MG63 (cell line): ENCODE results near the gene NCCRP1. TPM values are rescaled to one million over a fixed set of nuclear protein-coding genes. Genes with fewer than 3 reads are reported as not detected.
"Not testable (repeated sequence)": the region's sequence is repeated elsewhere in the genome, so short reads cannot be mapped to it uniquely, and the experiment has no call there.

Experiments
- DNase-seq: peaks from one replicate; pipeline ENCODE4 v3.0.0-alpha.2; 2020
- H3K27me3 ChIP-seq: fragments of 250-450 bp; sonication (Bioruptor Pico); 2 replicates; pipeline ENCODE4 v1.5.1; 2020; ENCODE audit warnings: mild to moderate bottlenecking, moderate library complexity
- H3K36me3 ChIP-seq: fragments of 250-450 bp; sonication (Bioruptor Pico); 2 replicates; pipeline ENCODE4 v1.5.1; 2020; ENCODE audit warnings: mild to moderate bottlenecking, moderate library complexity
- H3K4me3 ChIP-seq: fragments of 250-450 bp; sonication (Bioruptor Pico); 2 replicates; pipeline ENCODE4 v1.5.1; 2020; ENCODE audit warnings: mild to moderate bottlenecking, moderate library complexity
- H3K9me3 ChIP-seq: fragments of 250-450 bp; sonication (Bioruptor Pico); 2 replicates; pipeline ENCODE4 v1.5.1; 2020; ENCODE audit warnings: mild to moderate bottlenecking, moderate library complexity
- total RNA-seq: library from RNA; depleted of rRNA; stranded (reverse); fragments of >200 nt; shearing (Covaris generic); gene quantifications from 2 replicates; pipeline ENCODE4 v1.2.3, GENCODE V29; 2014; ENCODE audit warnings: low replicate concordance

Gene NCCRP1
- total RNA-seq, 1 experiment from 2014 or later: not detected

DNA sequence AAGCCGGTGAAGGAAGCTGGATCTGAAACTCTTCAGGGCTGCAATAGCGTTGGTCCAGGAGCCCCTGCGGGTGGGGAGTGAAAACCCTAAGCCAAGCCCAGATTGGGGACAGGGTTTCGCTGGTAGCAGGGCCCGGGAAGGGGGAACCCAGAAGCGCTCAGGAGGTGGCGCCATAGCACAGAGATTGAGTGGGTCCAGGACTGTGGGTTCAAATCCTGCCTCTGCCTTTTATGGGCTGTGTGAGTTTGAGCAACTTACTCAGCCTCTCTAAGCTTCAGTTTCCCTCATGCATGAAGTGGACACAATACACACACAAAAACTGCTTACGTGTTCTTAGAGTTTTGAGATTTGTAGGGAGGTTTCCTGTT lies 15.6 kb downstream of the NCCRP1 start:
- H3K36me3 ChIP-seq: no peaks in the 10 kb centered on the region
- H3K9me3 ChIP-seq: no peaks in the 10 kb centered on the region
- H3K4me3 ChIP-seq: no peak overlapping the region
- peak; percentile 15 for DNase-seq
- H3K27me3 ChIP-seq: no peaks in the 10 kb centered on the region

DNA sequence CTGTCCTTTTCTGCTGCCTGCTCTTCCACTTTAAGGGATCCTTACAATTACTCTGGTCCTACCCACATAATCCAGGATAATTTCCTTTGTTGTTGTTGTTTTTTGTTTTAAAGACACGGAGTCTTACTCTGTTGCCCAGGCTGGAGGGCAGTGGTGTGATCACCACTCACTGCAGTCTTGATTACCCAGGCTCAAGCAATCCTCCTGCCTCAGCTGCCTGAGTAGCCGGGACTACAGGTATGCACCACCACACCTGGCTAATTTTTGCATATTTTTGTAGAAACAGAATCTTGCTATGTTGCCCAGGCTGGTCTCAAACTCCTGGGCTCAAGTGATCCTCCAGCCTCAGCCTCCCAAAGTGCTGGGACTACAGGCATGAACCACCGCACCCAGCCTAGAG lies 18.6 kb downstream of the NCCRP1 start:
- not testable (repeated sequence) for H3K9me3 ChIP-seq, H3K4me3 ChIP-seq, H3K27me3 ChIP-seq, DNase-seq, H3K36me3 ChIP-seq

DNA sequence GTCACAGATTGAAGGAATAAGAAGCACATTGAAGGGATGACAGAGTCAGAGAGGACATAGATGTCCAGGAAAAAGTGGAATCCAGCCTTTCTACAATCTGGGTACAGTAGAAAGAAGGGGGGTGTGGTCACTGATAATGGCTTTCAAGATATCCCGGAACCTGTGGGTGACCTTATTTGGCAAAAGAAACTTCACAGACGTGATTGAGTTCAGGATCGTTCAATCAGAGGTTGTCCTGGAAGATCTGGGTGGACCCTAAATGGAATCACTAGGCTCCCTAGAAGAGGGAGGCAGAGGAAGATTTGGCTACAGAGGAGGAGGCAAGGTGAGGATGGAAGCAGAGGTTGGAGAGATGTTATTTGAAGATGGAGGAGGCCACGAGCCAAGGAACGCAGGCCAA lies 20.3 kb downstream of the NCCRP1 start:
- no peaks in the 10 kb centered on the region; the same call in 1 of the 2 replicates for H3K27me3 ChIP-seq
- no peak for DNase-seq
- no peaks in the 10 kb centered on the region for H3K9me3 ChIP-seq
- no peaks in the 10 kb centered on the region for H3K36me3 ChIP-seq
- H3K4me3 ChIP-seq: no peak overlapping the region

DNA sequence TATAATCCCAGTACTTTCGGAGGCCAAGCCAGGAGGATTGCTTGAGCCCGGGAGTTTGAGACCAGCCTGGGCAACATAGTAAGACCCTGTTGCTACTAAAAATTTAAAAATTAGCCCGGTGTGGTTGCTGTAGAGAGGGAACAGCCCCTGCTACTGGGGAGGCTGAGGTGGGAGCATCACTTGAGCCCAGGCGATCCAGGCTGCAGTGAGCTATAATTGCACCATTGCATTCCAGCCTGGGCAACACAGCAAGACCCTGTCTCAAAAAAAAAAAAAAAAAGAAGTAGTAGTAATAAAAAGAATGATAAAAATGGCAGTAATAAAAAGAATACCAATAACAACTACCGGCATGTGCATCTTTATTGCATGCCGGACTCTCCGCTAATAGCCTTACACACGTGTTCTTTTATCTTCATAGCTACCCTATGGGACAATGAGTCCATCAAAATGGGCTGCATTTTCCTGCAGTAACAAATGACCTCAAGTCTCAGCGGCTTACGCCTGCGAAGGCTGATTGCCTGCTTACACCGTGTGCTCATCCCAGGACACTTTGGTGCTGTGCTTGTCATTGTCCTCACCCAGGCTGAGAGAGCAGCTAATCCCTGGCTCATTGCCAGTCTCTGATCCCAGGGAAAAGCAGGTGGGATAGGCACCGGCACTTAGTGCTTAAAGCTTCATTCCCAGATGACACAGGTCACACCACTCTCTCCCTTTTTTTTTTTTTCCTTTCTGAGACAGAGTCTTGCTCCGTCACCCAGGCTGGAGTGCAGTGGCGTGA lies 21.7 kb downstream of the NCCRP1 start:
- Histone ChIP-seq H3K36me3 (no peaks in the 10 kb centered on the region), H3K27me3 (no peaks in the 10 kb centered on the region; the same call in 1 of the 2 replicates), H3K9me3 (no peaks in the 10 kb centered on the region), H3K4me3 (no peak overlapping the region)
- no peak for DNase-seq

DNA sequence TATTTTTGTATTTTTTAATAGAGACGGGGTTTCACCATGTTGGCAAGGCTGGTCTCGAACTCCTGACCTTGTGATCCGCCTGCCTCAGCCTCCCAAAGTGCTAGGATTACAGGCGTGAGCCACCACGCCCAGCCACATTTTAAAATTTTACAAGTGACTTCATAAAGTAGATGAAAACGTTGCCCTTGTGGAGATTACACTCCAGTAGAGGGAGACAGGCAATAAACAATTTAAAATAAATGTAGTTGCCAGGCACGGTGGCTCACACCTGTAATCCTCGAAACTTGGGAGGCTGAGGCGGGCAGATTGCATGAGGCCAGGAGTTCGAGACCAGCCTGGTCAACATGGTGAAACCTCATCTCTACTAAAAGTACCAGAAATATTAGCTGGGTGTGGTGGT lies 22.3 kb downstream of the NCCRP1 start:
- DNase-seq, H3K4me3 ChIP-seq, H3K36me3 ChIP-seq, H3K27me3 ChIP-seq, H3K9me3 ChIP-seq: not testable (repeated sequence)

DNA sequence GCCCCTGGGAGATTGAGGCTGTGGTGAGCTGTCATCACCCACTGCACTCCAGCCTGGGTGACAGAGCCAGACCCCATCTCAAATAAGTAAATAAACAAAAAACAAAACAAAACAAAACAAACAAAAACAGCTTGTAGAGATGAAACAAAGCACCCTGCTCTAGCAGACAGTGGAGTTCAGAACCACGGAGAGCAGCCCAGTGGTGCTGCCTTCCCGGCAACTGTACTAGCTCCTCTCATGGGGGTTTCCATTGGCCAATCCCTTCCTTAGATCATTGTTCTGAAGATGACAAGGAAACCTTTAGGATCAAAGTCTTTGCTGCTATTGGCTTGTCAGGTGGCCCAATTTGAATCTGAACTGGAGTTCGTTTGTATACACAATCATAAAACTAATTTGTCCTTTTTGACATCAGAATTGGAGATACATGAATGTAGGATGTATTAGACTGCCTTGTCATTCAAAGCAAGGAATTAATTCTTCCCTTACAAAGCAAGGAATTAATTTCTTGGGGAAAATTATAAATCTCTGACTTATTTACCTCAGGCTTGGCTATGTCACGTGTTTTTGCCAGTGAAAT lies 27.0 kb downstream of the NCCRP1 start:
- no peak overlapping the region for H3K4me3 ChIP-seq
- no peaks in the 10 kb centered on the region for H3K36me3 ChIP-seq
- H3K9me3 ChIP-seq: no peaks in the 10 kb centered on the region
- H3K27me3 ChIP-seq: peaks cover 12% of the 10 kb centered on the region
- DNase-seq: no peak

DNA sequence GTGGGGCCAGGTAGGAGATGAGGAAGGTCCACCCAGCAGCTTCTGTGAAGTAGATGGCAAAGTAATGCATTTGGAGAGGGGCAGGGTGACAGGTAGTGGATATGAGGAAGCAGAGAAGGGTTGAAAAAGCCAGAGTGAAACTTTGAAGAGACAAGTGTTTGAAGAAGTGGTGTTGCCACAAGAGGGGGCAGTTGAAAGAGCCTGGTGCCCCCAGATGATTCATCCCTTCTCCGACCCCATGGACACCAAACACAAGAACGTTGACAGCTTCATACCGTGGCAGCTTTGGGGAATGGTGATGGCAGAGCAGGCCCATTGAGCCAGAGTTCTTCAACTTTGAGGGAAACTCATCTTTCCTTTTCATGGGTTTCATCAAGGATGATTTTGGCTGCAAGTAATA lies 28.1 kb downstream of the NCCRP1 start:
- no peaks in the 10 kb centered on the region for H3K36me3 ChIP-seq
- no peaks in the 10 kb centered on the region for H3K9me3 ChIP-seq
- DNase-seq: no peak
- peaks cover 12% of the 10 kb centered on the region for H3K27me3 ChIP-seq
- no peak overlapping the region for H3K4me3 ChIP-seq

DNA sequence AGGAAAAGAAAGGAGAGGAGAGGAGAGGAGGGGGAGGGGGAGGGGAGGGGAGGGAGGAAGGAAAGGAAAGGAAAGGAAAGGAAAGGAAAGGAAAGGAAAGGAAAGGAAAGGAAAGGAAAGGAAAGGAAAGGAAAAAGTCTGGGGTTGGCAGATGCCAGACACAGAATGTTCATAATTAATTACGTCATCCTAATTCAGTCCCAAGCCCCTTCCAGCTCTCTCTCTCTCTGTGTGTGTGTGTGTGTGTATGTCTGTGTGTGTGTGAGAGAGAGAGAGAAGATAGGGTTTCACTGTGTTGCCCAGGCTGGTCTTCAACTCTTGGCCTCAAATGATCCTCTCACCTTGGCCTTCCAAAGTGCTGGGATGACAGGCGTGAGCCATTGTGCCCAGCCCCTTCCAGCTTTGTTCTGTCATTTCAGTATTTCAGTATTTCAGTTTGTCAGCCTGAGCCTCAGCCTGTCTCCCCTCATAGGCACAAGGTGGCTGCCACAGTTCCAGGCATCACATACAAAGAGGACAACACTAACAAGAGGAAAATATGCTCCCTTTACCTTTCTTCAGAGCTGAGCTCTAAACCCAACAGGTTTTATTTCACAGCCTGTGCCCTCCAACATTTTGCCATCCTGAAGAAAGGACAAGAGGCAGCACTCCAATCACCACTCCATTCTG lies 33.5 kb downstream of the NCCRP1 start:
- Histone ChIP-seq H3K27me3 (peaks cover 20% of the 10 kb centered on the region), H3K9me3 (no peaks in the 10 kb centered on the region), H3K4me3 (no peak overlapping the region), H3K36me3 (no peaks in the 10 kb centered on the region)
- no peak for DNase-seq

DNA sequence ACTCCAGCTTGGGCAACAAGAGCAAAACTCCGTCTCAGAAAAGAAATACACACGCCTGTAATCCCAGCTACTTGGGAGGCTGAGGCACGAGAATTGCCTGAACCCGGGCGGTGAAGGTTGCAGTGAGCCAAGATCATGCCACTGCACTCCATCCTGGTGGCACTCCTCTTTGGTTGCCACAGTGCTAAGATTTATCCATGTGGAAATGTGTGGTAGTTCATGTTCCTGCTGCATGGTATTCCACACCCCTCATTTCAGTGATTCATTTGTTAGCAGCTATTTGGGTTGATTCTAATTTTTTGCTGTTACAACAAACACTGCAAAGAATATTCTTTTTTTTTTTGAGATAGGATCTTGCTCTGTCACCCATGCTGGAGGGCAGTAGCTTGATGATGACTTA lies 35.9 kb downstream of the NCCRP1 start:
- no peak for DNase-seq

DNA sequence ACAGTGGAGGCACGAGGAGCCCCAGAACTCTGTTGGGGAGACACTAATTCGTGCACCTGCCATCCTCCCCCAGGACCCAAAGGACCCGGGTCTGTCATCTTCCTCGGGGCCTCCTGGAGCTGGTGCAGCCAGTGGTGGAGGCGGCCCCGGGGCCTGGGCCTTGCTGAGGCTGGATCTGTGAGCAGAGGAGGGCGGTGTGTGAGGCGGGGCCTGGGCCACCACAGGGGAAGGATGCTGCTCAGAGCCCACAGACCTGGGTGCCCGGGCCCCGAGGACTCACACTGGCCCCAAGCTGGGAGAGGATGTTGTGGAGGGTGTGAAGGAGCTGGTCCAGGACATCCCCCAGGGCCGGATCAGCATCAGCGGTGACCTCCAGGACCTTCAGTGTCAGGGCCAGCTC lies 39.8 kb downstream of the NCCRP1 start:
- H3K9me3 ChIP-seq: no peaks in the 10 kb centered on the region

More for the DNA sequence above, 35.9 kb downstream of the NCCRP1 start:
- no peaks in the 10 kb centered on the region for H3K9me3 ChIP-seq
- H3K36me3 ChIP-seq: no peaks in the 10 kb centered on the region
- no peak overlapping the region for H3K4me3 ChIP-seq
- peaks cover 13% of the 10 kb centered on the region for H3K27me3 ChIP-seq

DNA sequence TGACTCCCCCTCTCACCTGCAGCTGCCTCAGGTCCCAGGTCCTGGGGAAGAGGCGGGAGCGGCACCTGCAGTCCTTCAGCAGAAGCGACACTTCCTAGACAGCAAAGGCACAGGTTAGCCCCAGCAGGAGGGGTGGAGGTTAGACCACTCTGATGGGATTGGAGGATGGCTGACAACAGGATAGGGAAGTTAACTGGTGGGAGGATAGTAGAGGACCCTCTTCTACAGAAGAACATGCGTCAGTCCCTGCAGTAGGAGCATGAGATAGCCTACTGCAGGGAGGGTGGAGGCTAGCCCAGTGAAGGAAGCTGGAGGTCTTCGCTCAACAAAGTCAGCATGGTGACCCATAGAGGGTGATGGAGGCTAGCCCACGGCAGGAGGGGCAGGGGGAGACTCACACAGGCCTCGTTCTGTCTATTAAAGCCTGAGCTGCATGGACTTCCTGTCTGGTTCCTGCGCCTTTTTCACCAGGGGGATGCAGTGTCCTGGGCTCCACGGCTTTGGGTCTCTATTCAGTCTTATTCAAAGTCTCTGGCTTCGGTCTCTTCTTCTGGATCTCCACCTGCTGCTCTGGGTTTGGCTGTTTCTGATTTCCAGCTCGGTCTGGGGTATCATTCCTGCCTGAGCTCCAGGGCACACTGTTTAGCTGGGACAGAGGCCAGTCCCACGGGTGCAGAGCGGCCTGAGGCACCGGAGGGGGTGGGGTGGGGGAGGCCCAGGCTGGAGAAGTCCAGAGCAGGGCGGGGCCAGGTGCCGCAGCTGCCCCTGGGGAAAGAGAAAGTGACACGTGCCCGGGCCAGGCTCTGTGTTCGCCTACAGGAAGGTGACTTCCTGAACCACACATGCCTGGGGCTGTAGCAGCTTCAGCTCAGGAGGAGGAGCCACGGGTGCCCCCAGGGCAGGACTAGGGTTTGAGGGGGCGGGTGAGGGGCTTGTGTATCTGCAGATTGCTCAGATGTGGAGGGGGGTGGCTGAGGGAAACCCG lies 40.7 kb downstream of the NCCRP1 start:
- Histone ChIP-seq H3K9me3 (no peaks in the 10 kb centered on the region), H3K27me3 (peaks cover 12% of the 10 kb centered on the region), H3K4me3 (no peak overlapping the region), H3K36me3 (no peaks in the 10 kb centered on the region)
- DNase-seq: no peak

More for the DNA sequence above, 39.8 kb downstream of the NCCRP1 start:
- H3K27me3 ChIP-seq: peaks cover 13% of the 10 kb centered on the region
- H3K4me3 ChIP-seq: no peak overlapping the region
- no peaks in the 10 kb centered on the region for H3K36me3 ChIP-seq
- DNase-seq: no peak

DNA sequence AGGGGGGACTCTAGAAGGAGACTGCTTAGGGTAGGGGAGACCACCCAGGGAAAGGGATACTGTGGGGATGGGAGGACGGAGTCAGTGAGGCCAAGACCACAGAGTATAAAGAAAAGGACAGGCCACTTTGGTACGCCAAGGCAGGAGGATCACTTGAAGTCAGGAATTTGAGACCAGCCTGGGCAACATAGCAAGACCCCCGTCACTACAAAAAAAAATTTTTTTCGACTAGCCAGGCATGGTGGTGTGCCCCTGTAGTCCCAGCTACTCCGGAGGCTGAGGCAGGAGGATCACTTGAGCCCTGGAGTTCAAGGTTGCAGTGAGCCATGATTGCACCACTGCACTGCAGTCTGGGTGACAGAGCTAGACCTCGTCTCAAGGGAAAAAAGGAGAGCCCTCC lies 41.4 kb downstream of the NCCRP1 start:
- no peaks in the 10 kb centered on the region for H3K36me3 ChIP-seq
- no peak overlapping the region for H3K4me3 ChIP-seq
- H3K9me3 ChIP-seq: no peaks in the 10 kb centered on the region
- DNase-seq: no peak
- peaks cover 10% of the 10 kb centered on the region; the same call in 1 of the 2 replicates for H3K27me3 ChIP-seq

DNA sequence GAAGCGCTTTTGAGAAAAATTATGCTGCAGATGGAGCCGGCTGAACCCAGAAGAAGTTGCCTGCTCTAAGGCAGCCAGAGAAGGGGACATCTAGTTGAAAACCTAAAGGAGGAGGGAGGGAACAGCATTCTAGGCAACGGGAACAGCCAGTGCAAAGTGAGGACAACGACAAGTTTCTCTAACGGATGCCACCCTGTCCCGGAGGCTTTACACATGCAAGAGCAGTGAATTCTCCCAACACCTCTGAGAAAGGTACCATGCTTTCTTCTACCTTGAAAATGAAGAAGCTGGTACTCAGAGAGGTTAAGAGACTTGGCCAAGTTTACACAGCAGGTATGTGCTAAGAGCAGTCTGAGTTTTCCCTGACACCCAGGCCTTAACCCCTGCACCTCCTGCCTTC lies 42.2 kb downstream of the NCCRP1 start:
- DNase-seq: no peak
- Histone ChIP-seq H3K36me3 (no peaks in the 10 kb centered on the region), H3K9me3 (no peaks in the 10 kb centered on the region), H3K4me3 (no peak overlapping the region), H3K27me3 (peaks cover 5% of the 10 kb centered on the region; the same call in 1 of the 2 replicates)

DNA sequence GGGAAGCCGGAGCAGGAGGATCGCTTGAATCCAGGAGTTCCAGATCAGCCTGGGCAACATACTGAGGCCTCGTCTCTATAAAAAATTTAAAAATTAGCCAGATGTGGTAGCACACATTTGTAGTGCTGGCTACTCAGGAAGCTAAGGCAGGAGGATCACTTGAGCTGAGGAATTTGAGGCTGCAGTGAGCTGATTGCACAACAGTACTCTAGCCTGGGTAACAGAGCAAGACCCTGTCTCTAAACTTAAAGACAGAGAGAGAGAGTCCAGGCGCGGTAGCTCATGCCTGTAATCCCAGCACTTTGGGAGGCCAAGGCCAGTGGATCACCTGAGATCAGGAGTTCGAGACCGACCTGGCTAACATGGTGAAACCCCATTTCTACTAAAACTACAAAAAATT lies 43.7 kb downstream of the NCCRP1 start:
- DNase-seq: no peak
- Histone ChIP-seq H3K36me3 (no peaks in the 10 kb centered on the region), H3K4me3 (no peak overlapping the region), H3K27me3 (peaks cover under 1% of the 10 kb centered on the region; the same call in 1 of the 2 replicates), H3K9me3 (no peaks in the 10 kb centered on the region)

DNA sequence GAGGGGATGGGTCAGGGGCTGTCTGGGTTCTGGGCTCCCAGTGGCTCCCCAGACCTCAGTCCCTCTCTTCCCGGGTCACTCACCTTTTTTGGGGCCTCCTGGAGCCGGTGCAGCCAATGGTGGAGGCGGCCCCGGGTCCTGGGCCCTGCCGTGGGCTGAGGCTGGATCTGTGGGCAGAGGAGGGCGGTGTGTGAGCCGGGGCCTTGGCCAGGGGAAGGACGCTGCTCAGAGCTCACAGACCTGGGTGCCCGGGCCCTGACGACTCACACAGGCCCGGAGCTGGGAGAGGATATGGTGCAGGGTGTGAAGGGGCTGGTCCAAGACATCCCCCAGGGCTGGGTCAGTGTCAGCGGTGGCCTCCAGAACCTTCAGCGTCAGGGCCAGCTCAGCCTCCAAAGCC lies 47.0 kb downstream of the NCCRP1 start:
- H3K9me3 ChIP-seq, H3K36me3 ChIP-seq, H3K4me3 ChIP-seq, H3K27me3 ChIP-seq, DNase-seq: not testable (repeated sequence)

DNA sequence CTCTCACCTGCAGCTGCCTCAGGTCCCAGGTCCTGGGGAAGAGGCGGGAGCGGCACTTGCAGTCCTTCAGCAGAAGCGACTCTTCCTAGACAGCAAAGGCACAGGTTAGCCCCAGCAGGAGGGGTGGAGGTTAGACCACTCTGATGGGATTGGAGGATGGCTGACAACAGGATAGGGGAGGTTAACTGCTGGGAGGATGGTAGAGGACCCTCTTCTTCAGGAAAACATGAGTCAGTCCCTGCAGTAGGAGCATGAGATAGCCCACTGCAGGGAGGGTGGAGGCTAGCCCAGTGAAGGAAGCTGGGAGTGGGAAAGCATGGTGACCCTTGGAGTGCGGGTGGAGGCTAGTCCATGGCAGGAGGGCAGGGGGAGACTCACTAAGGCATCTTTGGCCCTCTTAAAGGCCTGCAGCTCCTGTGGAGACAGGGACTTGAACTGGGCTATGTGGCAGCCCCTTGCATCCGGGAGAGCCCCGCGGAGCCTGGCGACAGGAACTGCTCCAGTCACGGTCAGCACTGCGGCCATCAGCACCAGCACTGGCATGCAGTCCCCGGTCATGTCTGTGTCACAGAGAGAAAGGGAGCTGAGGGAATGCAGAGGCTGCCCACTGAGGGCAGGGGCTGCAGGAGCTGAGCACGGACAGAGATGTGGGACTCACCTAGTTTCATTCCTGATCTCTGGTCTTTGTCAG lies 47.8 kb downstream of the NCCRP1 start, which contains the start of gene IFNL3:
TSS of gene IFNL3 (minus strand) at position 597 of the 691 bp plus-strand sequence. CDS start at position 558, 39 bp downstream.
- not testable (repeated sequence) for H3K27me3 ChIP-seq, H3K36me3 ChIP-seq, DNase-seq, H3K9me3 ChIP-seq, H3K4me3 ChIP-seq
